Measurements from ENCODE around the gene PDIA4. TPM values are rescaled to one million over a fixed set of nuclear protein-coding genes. Genes with fewer than 3 reads are reported as not detected.

The PDIA4 gene
- total RNA-seq, 3 donors from 2014 or later (not counting 1 experiment from before 2014, with no cell fraction given): 54.0 to 82.0 (median 62.7) TPM

GRCh38 chr7:149027055-149027454 is 1.2 kb downstream of the PDIA4 start:
- Mint-ChIP-seq H3K27me3 (ENCODE audit: low read depth in 2 of 2) (peaks cover 0 to 3% of the 10 kb centered on the region in 2 donors), H3K4me3 (peak overlapping the region; percentile 93), H3K4me1 (peaks cover 44 to 53% of the 10 kb centered on the region in 2 donors), H3K36me3 (no peaks in the 10 kb centered on the region), H3K9me3 (no peaks in the 10 kb centered on the region), H3K27ac (peak overlapping the region; percentile 89 to 94)
- H3K27ac ChIP-seq (ENCODE audit: low read length): peak overlapping the region; percentile 15
- H3K36me3 ChIP-seq (ENCODE audit: control insufficient read depth, insufficient read depth, low read length): peaks cover 3% of the 10 kb centered on the region
- intact Hi-C loops (cut with micrococcal nuclease): loop anchor here (5.0 kb wide), 1 partner anchor 120 kb away; the partner anchor contains the start of gene ZNF398
- DNase-seq (peak in 1 of 2 donors; percentile 23), ATAC-seq (no peak)
- no peak overlapping the region for H3K4me3 ChIP-seq (ENCODE audit: low read length)
- H3K27me3 ChIP-seq (ENCODE audit: control insufficient read depth, insufficient read depth, low read length): no peaks in the 10 kb centered on the region
- H3K4me1 ChIP-seq (ENCODE audit: control insufficient read depth, insufficient read depth, low read length): peaks cover 18% of the 10 kb centered on the region
- H3K9me3 ChIP-seq (ENCODE audit: control insufficient read depth, insufficient read depth, low read length): no peaks in the 10 kb centered on the region
- 8% methylated on average over 6 of the region's 10 CpGs for WGBS (ENCODE audit: insufficient coverage)
- TF ChIP-seq CTCF (IDR thresholded peaks at IDR 0.05): no peak

- WGBS (ENCODE audit: insufficient coverage): 97% methylated on average over 6 of the region's 7 CpGs
- peaks cover 35 to 64% of the 10 kb centered on the region in 2 donors for H3K4me1 Mint-ChIP-seq
- H3K27ac Mint-ChIP-seq: peak overlapping the region in 1 of 2 donors; percentile 56
Observed at GRCh38 chr7:149023662-149024061, 4.6 kb downstream of the PDIA4 start.

GRCh38 chr7:149022756-149023360 is 5.4 kb downstream of the PDIA4 start:
- Mint-ChIP-seq H3K4me3 (no peak overlapping the region), H3K36me3 (no peaks in the 10 kb centered on the region), H3K27me3 (ENCODE audit: low read depth in 2 of 2) (no peaks in the 10 kb centered on the region), H3K4me1 (peaks cover 35 to 56% of the 10 kb centered on the region in 2 donors), H3K27ac (peak overlapping the region in 1 of 2 donors; percentile 56), H3K9me3 (no peaks in the 10 kb centered on the region)
- no peak for TF ChIP-seq CTCF (IDR thresholded peaks at IDR 0.05)
- no peaks in the 10 kb centered on the region for H3K27me3 ChIP-seq (ENCODE audit: control insufficient read depth, insufficient read depth, low read length)
- intact Hi-C loops (cut with micrococcal nuclease): no loop called here
- H3K27ac ChIP-seq (ENCODE audit: low read length): no peak overlapping the region
- peaks cover 18% of the 10 kb centered on the region for H3K36me3 ChIP-seq (ENCODE audit: control insufficient read depth, insufficient read depth, low read length)
- H3K4me3 ChIP-seq (ENCODE audit: low read length): no peak overlapping the region
- no peak for DNase-seq
- H3K9me3 ChIP-seq (ENCODE audit: control insufficient read depth, insufficient read depth, low read length): no peaks in the 10 kb centered on the region
- 88% methylated on average over 6 of the region's 6 CpGs for WGBS (ENCODE audit: insufficient coverage)
- peaks cover 14% of the 10 kb centered on the region for H3K4me1 ChIP-seq (ENCODE audit: control insufficient read depth, insufficient read depth, low read length)
- ATAC-seq: no peak

More at GRCh38 chr7:149023662-149024061, 4.6 kb downstream of the PDIA4 start:
- H3K27me3 ChIP-seq (ENCODE audit: control insufficient read depth, insufficient read depth, low read length): no peaks in the 10 kb centered on the region
- no peak overlapping the region for H3K4me3 Mint-ChIP-seq
- no peaks in the 10 kb centered on the region for H3K27me3 Mint-ChIP-seq (ENCODE audit: low read depth in 2 of 2)
- peaks cover 18% of the 10 kb centered on the region for H3K36me3 ChIP-seq (ENCODE audit: control insufficient read depth, insufficient read depth, low read length)
- intact Hi-C loops (cut with micrococcal nuclease): no loop called here
- H3K9me3 Mint-ChIP-seq: no peaks in the 10 kb centered on the region
- H3K4me1 ChIP-seq (ENCODE audit: control insufficient read depth, insufficient read depth, low read length): peaks cover 14% of the 10 kb centered on the region
- H3K4me3 ChIP-seq (ENCODE audit: low read length): no peak overlapping the region
- DNase-seq (no peak), ATAC-seq (no peak)
- H3K36me3 Mint-ChIP-seq: no peaks in the 10 kb centered on the region
- H3K27ac ChIP-seq (ENCODE audit: low read length): no peak overlapping the region
- no peak for TF ChIP-seq CTCF (IDR thresholded peaks at IDR 0.05)
- H3K9me3 ChIP-seq (ENCODE audit: control insufficient read depth, insufficient read depth, low read length): no peaks in the 10 kb centered on the region

GRCh38 chr7:149021725-149022062 is 6.6 kb downstream of the PDIA4 start:
- H3K4me3 ChIP-seq (ENCODE audit: low read length): no peak overlapping the region
- no peak for ATAC-seq
- Mint-ChIP-seq H3K36me3 (no peaks in the 10 kb centered on the region), H3K27ac (peak overlapping the region in 1 of 2 donors; percentile 75), H3K4me3 (no peak overlapping the region), H3K27me3 (ENCODE audit: low read depth in 2 of 2) (no peaks in the 10 kb centered on the region), H3K9me3 (no peaks in the 10 kb centered on the region), H3K4me1 (peaks cover 25 to 44% of the 10 kb centered on the region in 2 donors)
- no peak for TF ChIP-seq CTCF (IDR thresholded peaks at IDR 0.05)
- no peak for DNase-seq
- H3K4me1 ChIP-seq (ENCODE audit: control insufficient read depth, insufficient read depth, low read length): peaks cover 3% of the 10 kb centered on the region
- H3K9me3 ChIP-seq (ENCODE audit: control insufficient read depth, insufficient read depth, low read length): no peaks in the 10 kb centered on the region
- WGBS (ENCODE audit: insufficient coverage): 86% methylated on average over 12 of the region's 12 CpGs
- intact Hi-C loops (cut with micrococcal nuclease): no loop called here
- no peak overlapping the region for H3K27ac ChIP-seq (ENCODE audit: low read length)
- no peaks in the 10 kb centered on the region for H3K27me3 ChIP-seq (ENCODE audit: control insufficient read depth, insufficient read depth, low read length)
- H3K36me3 ChIP-seq (ENCODE audit: control insufficient read depth, insufficient read depth, low read length): peaks cover 22% of the 10 kb centered on the region

Measured in natural killer cell (primary cell).